ENCODE measurements around the gene NKAPD1. TPM values are rescaled to one million over a fixed set of nuclear protein-coding genes. Genes with fewer than 3 reads are reported as not detected.

Gene NKAPD1
- total and polyA plus RNA-seq, 8 donors = 8.7 to 26.1 (median 19.2) TPM

- Histone ChIP-seq H3K27me3 (no peaks in the 10 kb centered on the region), H3K27ac (no peak overlapping the region), H3K4me3 (no peak overlapping the region), H3K9me3 (no peaks in the 10 kb centered on the region), H3K4me1 (peaks cover 0 to 9% (median 0%) of the 10 kb centered on the region in 4 donors), H3K36me3 (peaks cover 12 to 61% (median 58%) of the 10 kb centered on the region in 4 donors)
- no peak for DNase-seq
- intact Hi-C loops (cut with DNase I; ENCODE audit: low total_unique reads) = no loop called here
- TF ChIP-seq EP300 (IDR thresholded peaks at IDR 0.05) (no peak), POLR2AphosphoS5 (IDR thresholded peaks at IDR 0.05) (no peak), POLR2A (IDR thresholded peaks at IDR 0.05) (no peak)
- TF ChIP-seq, protein P1, sequence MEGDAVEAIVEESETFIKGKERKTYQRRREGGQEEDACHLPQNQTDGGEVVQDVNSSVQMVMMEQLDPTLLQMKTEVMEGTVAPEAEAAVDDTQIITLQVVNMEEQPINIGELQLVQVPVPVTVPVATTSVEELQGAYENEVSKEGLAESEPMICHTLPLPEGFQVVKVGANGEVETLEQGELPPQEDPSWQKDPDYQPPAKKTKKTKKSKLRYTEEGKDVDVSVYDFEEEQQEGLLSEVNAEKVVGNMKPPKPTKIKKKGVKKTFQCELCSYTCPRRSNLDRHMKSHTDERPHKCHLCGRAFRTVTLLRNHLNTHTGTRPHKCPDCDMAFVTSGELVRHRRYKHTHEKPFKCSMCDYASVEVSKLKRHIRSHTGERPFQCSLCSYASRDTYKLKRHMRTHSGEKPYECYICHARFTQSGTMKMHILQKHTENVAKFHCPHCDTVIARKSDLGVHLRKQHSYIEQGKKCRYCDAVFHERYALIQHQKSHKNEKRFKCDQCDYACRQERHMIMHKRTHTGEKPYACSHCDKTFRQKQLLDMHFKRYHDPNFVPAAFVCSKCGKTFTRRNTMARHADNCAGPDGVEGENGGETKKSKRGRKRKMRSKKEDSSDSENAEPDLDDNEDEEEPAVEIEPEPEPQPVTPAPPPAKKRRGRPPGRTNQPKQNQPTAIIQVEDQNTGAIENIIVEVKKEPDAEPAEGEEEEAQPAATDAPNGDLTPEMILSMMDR (IDR thresholded peaks at IDR 0.05) = no peak
- 92 to 94% (median 92%) methylated on average over 11 of the region's 11 CpGs for WGBS, 5 donors
These were observed 23.8 kb downstream of the NKAPD1 start for GRCh38 chr11:112097734-112098528.

DNA sequence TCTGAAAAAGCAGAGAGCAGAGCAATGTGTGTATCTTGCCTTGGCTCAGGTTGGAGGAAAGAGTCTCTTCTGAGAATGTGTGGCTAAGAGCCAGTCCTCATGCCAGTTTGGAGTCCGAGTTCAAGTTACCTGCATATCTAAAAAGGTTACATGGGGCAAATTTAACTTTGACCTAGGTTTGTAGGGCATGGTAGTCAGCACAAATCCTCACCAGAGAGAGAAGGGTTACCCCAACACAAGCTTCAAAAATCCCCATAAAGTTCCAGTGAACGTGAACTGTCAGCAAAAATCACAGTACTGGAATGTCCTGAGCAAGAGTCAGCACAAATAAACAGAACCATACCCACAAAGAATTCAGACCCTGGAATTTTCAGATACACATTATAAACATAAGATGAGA lies 26.4 kb downstream of the NKAPD1 start:
- no peaks in the 10 kb centered on the region for H3K9me3 ChIP-seq
- WGBS, 5 donors = 18 to 48% (median 27%) methylated on average over 2 of the region's 2 CpGs
- intact Hi-C loops (cut with DNase I; ENCODE audit: low total_unique reads) = no loop called here

GRCh38 chr11:112103446-112103845 lies 29.3 kb downstream of the NKAPD1 start:
- intact Hi-C loops (cut with DNase I; ENCODE audit: low total_unique reads) = no loop called here

More for the DNA sequence above, 26.4 kb downstream of the NKAPD1 start:
- no peak overlapping the region for H3K4me3 ChIP-seq
- TF ChIP-seq, protein P1 (IDR thresholded peaks at IDR 0.05) = no peak
- no peak for TF ChIP-seq EP300 (IDR thresholded peaks at IDR 0.05)
- TF ChIP-seq POLR2A (IDR thresholded peaks at IDR 0.05) = no peak
- no peak for TF ChIP-seq POLR2AphosphoS5 (IDR thresholded peaks at IDR 0.05)
- no peak for DNase-seq
- H3K36me3 ChIP-seq = peaks cover 0 to 37% (median 33%) of the 10 kb centered on the region in 4 donors
- peaks cover 0 to 9% (median 0%) of the 10 kb centered on the region in 4 donors for H3K4me1 ChIP-seq
- H3K27me3 ChIP-seq = no peaks in the 10 kb centered on the region
- no peak overlapping the region for H3K27ac ChIP-seq

DNA sequence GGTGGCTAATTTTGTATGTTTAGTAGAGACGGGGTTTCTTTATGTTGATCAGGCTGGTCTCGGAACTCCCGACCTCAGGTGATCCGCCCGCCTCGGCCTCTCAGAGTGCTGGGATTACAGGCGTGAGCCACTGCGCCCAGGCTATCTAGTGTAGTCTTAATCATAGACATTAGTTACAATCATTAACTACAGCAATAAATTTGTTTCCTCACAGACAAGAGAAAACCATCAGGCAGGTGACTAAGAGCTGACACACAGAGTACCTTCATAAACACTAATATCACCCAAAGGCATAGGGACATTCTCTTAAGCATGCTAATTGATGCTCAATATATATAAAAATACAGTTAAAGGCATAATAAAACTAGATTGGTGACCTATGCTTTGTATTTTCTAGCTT lies 32.0 kb downstream of the NKAPD1 start:
- Histone ChIP-seq H3K4me1 (peaks cover 0 to under 1% (median 0%) of the 10 kb centered on the region in 4 donors), H3K27me3 (no peaks in the 10 kb centered on the region), H3K9me3 (no peaks in the 10 kb centered on the region), H3K27ac (no peak overlapping the region), H3K36me3 (peaks cover 6 to 20% (median 8%) of the 10 kb centered on the region in 4 donors), H3K4me3 (no peak overlapping the region)
- TF ChIP-seq EP300 (IDR thresholded peaks at IDR 0.05) = no peak
- no peak for TF ChIP-seq POLR2A (IDR thresholded peaks at IDR 0.05)
- TF ChIP-seq, protein P1 (IDR thresholded peaks at IDR 0.05) = no peak
- TF ChIP-seq POLR2AphosphoS5 (IDR thresholded peaks at IDR 0.05) = no peak
- intact Hi-C loops (cut with DNase I; ENCODE audit: low total_unique reads) = no loop called here
- WGBS, 5 donors = 88 to 98% (median 92%) methylated on average over 8 of the region's 8 CpGs
- DNase-seq = no peak

More at GRCh38 chr11:112103446-112103845, 29.3 kb downstream of the NKAPD1 start:
- Histone ChIP-seq H3K27me3 (no peaks in the 10 kb centered on the region), H3K9me3 (no peaks in the 10 kb centered on the region), H3K4me1 (peaks cover 0 to 9% (median 0%) of the 10 kb centered on the region in 4 donors), H3K27ac (no peak overlapping the region), H3K4me3 (no peak overlapping the region), H3K36me3 (peaks cover 7 to 19% (median 14%) of the 10 kb centered on the region in 4 donors)
- TF ChIP-seq, protein P1 (IDR thresholded peaks at IDR 0.05) = no peak
- TF ChIP-seq POLR2AphosphoS5 (IDR thresholded peaks at IDR 0.05) (no peak), POLR2A (IDR thresholded peaks at IDR 0.05) (no peak), EP300 (IDR thresholded peaks at IDR 0.05) (no peak)
- WGBS, 5 donors = 81 to 86% (median 83%) methylated on average over 6 of the region's 6 CpGs
- DNase-seq = no peak

Measured in stomach (tissue), 9 donors.